ENCODE data around the gene PRKCH.

Gene PRKCH

GRCh38 chr14:61341275-61342206 lies 20.2 kb downstream of the PRKCH start:
- DNase-seq: no peak

GRCh38 chr14:61342486-61342885 lies 21.1 kb downstream of the PRKCH start:
- no peak for DNase-seq

- DNase-seq: no peak
Measured at GRCh38 chr14:61342932-61343331, 21.6 kb downstream of the PRKCH start.

- DNase-seq: no peak
Measured at GRCh38 chr14:61343471-61343870, 22.1 kb downstream of the PRKCH start.

- DNase-seq: no peak
Measured at GRCh38 chr14:61343991-61344405, 22.6 kb downstream of the PRKCH start.

GRCh38 chr14:61344437-61345150 lies 23.2 kb downstream of the PRKCH start:
- no peak for DNase-seq

GRCh38 chr14:61345151-61345482 lies 23.7 kb downstream of the PRKCH start:
- no peak for DNase-seq

- DNase-seq: peak; percentile 8
Measured at GRCh38 chr14:61346221-61346620, 24.8 kb downstream of the PRKCH start.

GRCh38 chr14:61346793-61347192 lies 25.4 kb downstream of the PRKCH start:
- no peak for DNase-seq

GRCh38 chr14:61347826-61348443 lies 26.6 kb downstream of the PRKCH start:
- DNase-seq: no peak

- DNase-seq: no peak
Measured at GRCh38 chr14:61350427-61351270, 29.3 kb downstream of the PRKCH start.

- no peak for DNase-seq
Measured at GRCh38 chr14:61351477-61351876, 30.1 kb downstream of the PRKCH start.

GRCh38 chr14:61355892-61356325 lies 34.5 kb downstream of the PRKCH start:
- DNase-seq: peak; percentile 75

GRCh38 chr14:61357123-61357522 lies 35.7 kb downstream of the PRKCH start:
- no peak for DNase-seq

- no peak for DNase-seq
Measured at GRCh38 chr14:61358554-61359226, 37.3 kb downstream of the PRKCH start.

GRCh38 chr14:61360796-61361525 lies 39.6 kb downstream of the PRKCH start:
- DNase-seq: no peak

GRCh38 chr14:61362072-61362750 lies 40.8 kb downstream of the PRKCH start:
- DNase-seq: no peak

GRCh38 chr14:61364243-61364642 lies 42.9 kb downstream of the PRKCH start:
- no peak for DNase-seq

- no peak for DNase-seq
Measured at GRCh38 chr14:61365667-61366212, 44.4 kb downstream of the PRKCH start.

- DNase-seq: no peak
Measured at GRCh38 chr14:61368114-61368710, 46.8 kb downstream of the PRKCH start.
